ENCODE data around the gene GPC6. TPM values are rescaled to one million over a fixed set of nuclear protein-coding genes. Genes with fewer than 3 reads are reported as not detected.

GPC6 gene
- total RNA-seq, 6 donors from 2014 or later: 1.3 to 7.3 (median 3.4) TPM

GRCh38 chr13:93857126-93857525, 630.5 kb downstream of the GPC6 start:
- H3K27ac ChIP-seq: no peak overlapping the region
- no peaks in the 10 kb centered on the region for H3K36me3 ChIP-seq
- H3K9me3 ChIP-seq: no peaks in the 10 kb centered on the region
- no peak overlapping the region for H3K4me3 ChIP-seq
- no peaks in the 10 kb centered on the region for H3K4me1 ChIP-seq
- ATAC-seq (ENCODE audit: low FRiP score in 2 of 2) (no peak), DNase-seq (no peak)
- H3K27me3 ChIP-seq: no peaks in the 10 kb centered on the region
- TF ChIP-seq POLR2A (IDR thresholded peaks at IDR 0.05) (no peak), POLR2AphosphoS5 (IDR thresholded peaks at IDR 0.05) (no peak), EP300 (IDR thresholded peaks at IDR 0.05) (no peak)
- TF ChIP-seq, protein P1, sequence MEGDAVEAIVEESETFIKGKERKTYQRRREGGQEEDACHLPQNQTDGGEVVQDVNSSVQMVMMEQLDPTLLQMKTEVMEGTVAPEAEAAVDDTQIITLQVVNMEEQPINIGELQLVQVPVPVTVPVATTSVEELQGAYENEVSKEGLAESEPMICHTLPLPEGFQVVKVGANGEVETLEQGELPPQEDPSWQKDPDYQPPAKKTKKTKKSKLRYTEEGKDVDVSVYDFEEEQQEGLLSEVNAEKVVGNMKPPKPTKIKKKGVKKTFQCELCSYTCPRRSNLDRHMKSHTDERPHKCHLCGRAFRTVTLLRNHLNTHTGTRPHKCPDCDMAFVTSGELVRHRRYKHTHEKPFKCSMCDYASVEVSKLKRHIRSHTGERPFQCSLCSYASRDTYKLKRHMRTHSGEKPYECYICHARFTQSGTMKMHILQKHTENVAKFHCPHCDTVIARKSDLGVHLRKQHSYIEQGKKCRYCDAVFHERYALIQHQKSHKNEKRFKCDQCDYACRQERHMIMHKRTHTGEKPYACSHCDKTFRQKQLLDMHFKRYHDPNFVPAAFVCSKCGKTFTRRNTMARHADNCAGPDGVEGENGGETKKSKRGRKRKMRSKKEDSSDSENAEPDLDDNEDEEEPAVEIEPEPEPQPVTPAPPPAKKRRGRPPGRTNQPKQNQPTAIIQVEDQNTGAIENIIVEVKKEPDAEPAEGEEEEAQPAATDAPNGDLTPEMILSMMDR (IDR thresholded peaks at IDR 0.05): no peak

GRCh38 chr13:93859716-93860115, 633.1 kb downstream of the GPC6 start:
- ATAC-seq (ENCODE audit: low FRiP score in 2 of 2) (no peak), DNase-seq (no peak)
- no peaks in the 10 kb centered on the region for H3K36me3 ChIP-seq
- no peaks in the 10 kb centered on the region for H3K27me3 ChIP-seq
- H3K4me3 ChIP-seq: no peak overlapping the region
- TF ChIP-seq EP300 (IDR thresholded peaks at IDR 0.05) (no peak), POLR2A (IDR thresholded peaks at IDR 0.05) (no peak), POLR2AphosphoS5 (IDR thresholded peaks at IDR 0.05) (no peak)
- TF ChIP-seq, protein P1 (IDR thresholded peaks at IDR 0.05): no peak
- H3K4me1 ChIP-seq: no peaks in the 10 kb centered on the region
- WGBS, 2 donors: 68 to 80% methylated on average over 2 of the region's 2 CpGs
- no peaks in the 10 kb centered on the region for H3K9me3 ChIP-seq
- H3K27ac ChIP-seq: no peak overlapping the region

GRCh38 chr13:93861818-93862217, 635.2 kb downstream of the GPC6 start:
- Histone ChIP-seq H3K9me3 (no peaks in the 10 kb centered on the region), H3K36me3 (no peaks in the 10 kb centered on the region), H3K4me3 (no peak overlapping the region), H3K4me1 (no peaks in the 10 kb centered on the region), H3K27ac (no peak overlapping the region), H3K27me3 (no peaks in the 10 kb centered on the region)
- WGBS, 2 donors: 61 to 63% methylated on average over 4 of the region's 4 CpGs
- TF ChIP-seq EP300 (IDR thresholded peaks at IDR 0.05): no peak
- TF ChIP-seq, protein P1 (IDR thresholded peaks at IDR 0.05): no peak
- no peak for TF ChIP-seq POLR2AphosphoS5 (IDR thresholded peaks at IDR 0.05)
- TF ChIP-seq POLR2A (IDR thresholded peaks at IDR 0.05): no peak
- DNase-seq (no peak), ATAC-seq (ENCODE audit: low FRiP score in 2 of 2) (peak in 1 of 2 donors; percentile 92)

- no peak overlapping the region for H3K4me3 ChIP-seq
- DNase-seq (no peak), ATAC-seq (ENCODE audit: low FRiP score in 2 of 2) (peak in 1 of 2 donors; percentile 54)
- TF ChIP-seq POLR2AphosphoS5 (IDR thresholded peaks at IDR 0.05): no peak
- no peak for TF ChIP-seq EP300 (IDR thresholded peaks at IDR 0.05)
- TF ChIP-seq, protein P1 (IDR thresholded peaks at IDR 0.05): no peak
- no peak for TF ChIP-seq POLR2A (IDR thresholded peaks at IDR 0.05)
- no peaks in the 10 kb centered on the region for H3K27me3 ChIP-seq
- no peak overlapping the region for H3K27ac ChIP-seq
- 57 to 75% methylated on average over 2 of the region's 2 CpGs for WGBS, 2 donors
- H3K9me3 ChIP-seq: no peaks in the 10 kb centered on the region
- H3K4me1 ChIP-seq: no peaks in the 10 kb centered on the region
- no peaks in the 10 kb centered on the region for H3K36me3 ChIP-seq
These were observed 635.7 kb downstream of the GPC6 start for GRCh38 chr13:93862259-93862658.

DNA sequence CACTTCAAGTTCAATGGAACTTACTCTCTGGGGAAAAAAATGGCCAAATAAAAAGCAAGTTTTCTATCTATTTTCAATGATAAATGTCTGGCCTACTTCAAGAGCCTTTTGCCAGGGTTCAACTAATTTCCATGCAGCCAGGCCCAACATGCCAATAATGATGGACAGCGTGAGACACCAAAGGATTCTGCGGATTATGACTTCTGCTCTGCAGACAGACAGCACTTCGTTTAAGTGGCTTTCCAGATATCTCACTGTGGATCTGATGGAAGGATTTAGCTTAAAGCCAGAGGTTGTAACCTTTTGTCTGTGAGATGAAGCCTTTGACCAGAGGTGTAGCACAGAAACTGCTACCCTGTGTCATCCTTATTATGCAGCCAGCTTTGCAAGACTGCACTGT, 638.6 kb downstream of the GPC6 start:
- Histone ChIP-seq H3K4me3 (no peak overlapping the region), H3K36me3 (no peaks in the 10 kb centered on the region), H3K9me3 (no peaks in the 10 kb centered on the region), H3K4me1 (no peaks in the 10 kb centered on the region), H3K27me3 (no peaks in the 10 kb centered on the region), H3K27ac (no peak overlapping the region)
- ATAC-seq (ENCODE audit: low FRiP score in 2 of 2) (no peak), DNase-seq (no peak)
- 72 to 89% methylated on average over 3 of the region's 3 CpGs for WGBS, 2 donors
- TF ChIP-seq POLR2A (IDR thresholded peaks at IDR 0.05): no peak
- no peak for TF ChIP-seq EP300 (IDR thresholded peaks at IDR 0.05)
- TF ChIP-seq, protein P1 (IDR thresholded peaks at IDR 0.05): no peak
- TF ChIP-seq POLR2AphosphoS5 (IDR thresholded peaks at IDR 0.05): no peak
